Kasumi-1 (cell line): ENCODE results near the gene CST3.
"Not testable (repeated sequence)": the region's sequence is repeated elsewhere in the genome, so short reads cannot be mapped to it uniquely, and the experiment has no call there.

Experiments used
- DNase-seq, 2 experiments: peaks; one replicate each; lab custom pipeline; 2025; lab: John Stamatoyannopoulos, UW

The CST3 gene

DNA sequence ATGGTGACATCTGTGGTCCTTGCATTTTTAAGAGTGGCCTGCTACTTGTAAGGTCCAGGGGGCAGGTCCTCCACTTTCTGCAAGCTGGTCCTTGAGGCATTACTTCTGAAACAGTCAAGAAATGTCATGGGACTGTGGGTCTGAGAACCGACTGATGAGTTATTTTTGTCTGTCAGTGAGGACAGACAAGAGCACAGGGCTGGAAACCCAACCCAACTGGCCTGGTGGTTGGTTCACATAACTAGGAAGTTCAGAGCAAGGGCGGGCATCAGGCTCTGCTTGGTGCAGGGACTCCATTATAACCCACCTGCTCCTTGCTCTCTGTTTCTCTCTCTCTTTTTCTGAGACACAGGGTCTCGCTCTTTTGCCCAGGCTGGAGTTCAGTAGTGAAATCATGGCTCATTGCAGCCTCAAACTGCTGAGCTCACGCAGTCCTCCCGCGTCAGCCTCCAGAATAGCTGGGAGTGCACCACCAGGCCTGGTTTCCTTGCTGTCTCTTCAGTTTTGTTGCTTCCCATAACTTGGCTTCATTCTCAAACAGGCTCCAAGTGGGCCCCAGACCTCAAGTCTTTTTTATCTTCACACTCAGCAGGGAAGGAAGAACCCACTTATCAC lies 9.2 kb downstream of the CST3 start:
- DNase-seq: no peak

GRCh38 chr20:23627501-23627900 lies 10.3 kb downstream of the CST3 start:
- DNase-seq: no peak

- DNase-seq: no peak
These were observed 11.6 kb downstream of the CST3 start for GRCh38 chr20:23626040-23626620.

- no peak for DNase-seq
These were observed 12.4 kb downstream of the CST3 start for GRCh38 chr20:23625236-23625964.

DNA sequence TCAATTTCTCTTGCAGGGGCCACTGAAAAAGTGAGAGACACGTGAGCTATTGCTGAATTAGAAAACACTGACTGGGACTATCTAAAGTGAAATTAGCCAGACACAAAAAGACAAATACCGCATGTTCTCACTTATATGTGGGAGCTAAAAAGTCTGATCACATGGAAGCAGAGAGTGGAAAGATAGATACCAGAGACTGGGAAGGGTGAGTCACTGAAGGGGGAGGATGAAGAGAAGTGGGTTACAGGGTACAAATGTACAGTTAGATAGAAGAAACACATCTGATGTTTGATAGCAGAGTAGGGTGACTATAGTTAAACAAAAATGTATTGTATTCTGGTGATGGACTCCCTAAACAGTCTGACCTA lies 13.4 kb downstream of the CST3 start:
- no peak for DNase-seq

- no peak for DNase-seq
These were observed 14.0 kb downstream of the CST3 start for GRCh38 chr20:23623666-23624323.

GRCh38 chr20:23622839-23623343 lies 14.9 kb downstream of the CST3 start:
- no peak for DNase-seq

DNA sequence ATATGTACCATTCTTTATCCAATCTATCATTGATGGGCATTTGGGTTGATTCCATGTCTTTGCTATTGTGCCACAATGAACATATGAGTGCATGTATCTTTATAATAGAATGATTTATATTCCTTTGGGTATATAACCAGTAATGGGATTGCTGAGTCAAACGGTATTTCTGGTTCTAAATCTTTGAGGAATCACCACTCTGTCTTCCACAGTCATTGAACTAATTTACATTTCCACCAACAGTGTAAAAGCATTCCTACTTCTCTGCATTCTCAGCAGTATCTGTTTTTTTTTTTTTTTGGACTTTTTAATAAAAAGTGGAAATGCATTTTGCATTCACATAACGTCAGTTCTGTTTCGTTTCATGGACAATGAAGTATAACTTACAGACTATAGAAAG lies 15.4 kb downstream of the CST3 start:
- DNase-seq: not testable (repeated sequence)

- not testable (repeated sequence) for DNase-seq
These were observed 16.9 kb downstream of the CST3 start for GRCh38 chr20:23620670-23621386.

- no peak for DNase-seq
These were observed 23.6 kb downstream of the CST3 start for GRCh38 chr20:23614163-23614562.

DNA sequence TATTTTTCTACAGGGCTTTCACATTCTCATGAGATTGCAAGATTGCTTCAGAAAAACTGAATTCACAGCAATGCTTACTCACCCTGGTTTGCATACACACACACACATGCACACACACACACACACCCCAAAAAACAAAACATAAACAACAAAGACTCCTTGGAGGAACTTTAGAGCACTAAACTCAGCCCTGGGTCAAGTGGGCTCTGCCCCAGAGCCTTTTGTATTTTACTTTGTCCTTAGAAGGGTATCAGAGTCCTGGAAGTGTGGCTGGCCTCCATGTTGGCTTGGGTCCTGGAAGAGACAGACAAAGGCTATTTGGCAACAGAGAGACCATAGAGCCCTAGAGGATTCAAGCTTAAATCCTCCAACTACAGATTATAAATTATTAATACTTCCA lies 24.1 kb downstream of the CST3 start:
- no peak for DNase-seq

GRCh38 chr20:23612396-23612795 lies 25.4 kb downstream of the CST3 start:
- no peak for DNase-seq

DNA sequence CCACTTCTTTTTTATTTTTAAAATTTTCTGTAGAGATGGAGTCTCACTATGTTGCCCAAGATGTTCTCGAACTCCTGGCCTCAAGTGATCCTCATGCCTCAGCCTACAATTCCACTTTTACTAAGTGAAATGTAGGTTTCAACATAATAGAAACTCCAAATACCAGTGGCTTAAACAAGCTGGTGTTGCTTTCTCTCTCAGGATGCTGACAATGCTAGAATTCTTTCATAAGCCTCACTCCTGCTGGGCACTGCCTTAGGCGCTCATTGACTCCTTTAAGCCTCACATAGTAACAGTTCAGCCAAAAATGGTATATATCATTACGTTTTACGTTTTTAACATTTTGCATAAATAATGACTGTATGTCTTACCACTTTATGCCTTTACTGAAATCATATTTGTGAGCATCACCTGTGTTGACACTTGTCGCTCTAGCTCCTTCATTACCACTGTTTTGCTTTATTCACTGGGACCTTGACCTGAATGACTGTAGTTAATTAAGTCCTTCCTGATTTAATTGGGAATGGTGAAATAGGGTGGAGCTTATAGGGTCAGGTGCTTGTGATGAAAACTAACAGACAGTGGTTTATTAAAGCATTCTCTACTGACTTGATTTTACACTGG lies 28.2 kb downstream of the CST3 start:
- DNase-seq: no peak

- DNase-seq: no peak
These were observed 29.4 kb downstream of the CST3 start for GRCh38 chr20:23608251-23608846.

DNA sequence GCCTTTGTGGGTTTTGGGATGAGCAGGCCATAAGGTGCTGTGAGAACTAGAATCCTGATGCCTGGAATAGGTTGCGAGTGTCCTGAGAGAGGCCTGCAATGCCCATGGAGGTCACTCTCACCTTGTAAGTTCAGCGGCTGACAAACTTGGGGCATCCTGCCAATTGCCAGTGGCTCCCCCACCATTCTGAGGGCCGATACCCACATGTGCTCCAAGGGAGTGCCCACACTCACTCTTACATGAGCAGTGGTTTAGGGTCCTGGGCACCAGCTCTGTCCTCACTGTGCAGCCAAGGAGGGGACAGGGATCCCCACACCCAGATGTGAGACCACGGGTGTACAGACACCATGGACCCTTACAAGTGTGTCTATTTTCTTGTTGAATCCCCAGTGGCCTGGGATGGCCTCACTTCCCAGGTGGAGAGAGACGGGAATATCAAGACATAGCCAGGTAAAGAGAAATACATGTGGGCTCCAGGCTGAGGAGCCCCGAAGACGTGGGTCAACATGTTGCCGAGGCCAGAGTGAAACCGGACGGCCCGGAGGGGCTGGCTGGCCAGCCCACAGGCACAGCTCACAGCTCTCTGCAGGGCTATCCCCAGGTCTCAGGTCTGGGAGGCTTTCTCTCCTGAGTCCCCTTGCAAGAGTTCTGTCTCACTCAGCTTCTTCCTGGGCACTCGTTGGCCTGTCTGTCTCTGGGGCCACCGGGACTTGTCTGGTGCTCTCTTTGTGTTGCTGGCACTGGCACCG lies 30.1 kb downstream of the CST3 start:
- DNase-seq: no peak

- DNase-seq: peak; percentile 31 to 53
These were observed 31.1 kb downstream of the CST3 start for GRCh38 chr20:23606652-23607049.

DNA sequence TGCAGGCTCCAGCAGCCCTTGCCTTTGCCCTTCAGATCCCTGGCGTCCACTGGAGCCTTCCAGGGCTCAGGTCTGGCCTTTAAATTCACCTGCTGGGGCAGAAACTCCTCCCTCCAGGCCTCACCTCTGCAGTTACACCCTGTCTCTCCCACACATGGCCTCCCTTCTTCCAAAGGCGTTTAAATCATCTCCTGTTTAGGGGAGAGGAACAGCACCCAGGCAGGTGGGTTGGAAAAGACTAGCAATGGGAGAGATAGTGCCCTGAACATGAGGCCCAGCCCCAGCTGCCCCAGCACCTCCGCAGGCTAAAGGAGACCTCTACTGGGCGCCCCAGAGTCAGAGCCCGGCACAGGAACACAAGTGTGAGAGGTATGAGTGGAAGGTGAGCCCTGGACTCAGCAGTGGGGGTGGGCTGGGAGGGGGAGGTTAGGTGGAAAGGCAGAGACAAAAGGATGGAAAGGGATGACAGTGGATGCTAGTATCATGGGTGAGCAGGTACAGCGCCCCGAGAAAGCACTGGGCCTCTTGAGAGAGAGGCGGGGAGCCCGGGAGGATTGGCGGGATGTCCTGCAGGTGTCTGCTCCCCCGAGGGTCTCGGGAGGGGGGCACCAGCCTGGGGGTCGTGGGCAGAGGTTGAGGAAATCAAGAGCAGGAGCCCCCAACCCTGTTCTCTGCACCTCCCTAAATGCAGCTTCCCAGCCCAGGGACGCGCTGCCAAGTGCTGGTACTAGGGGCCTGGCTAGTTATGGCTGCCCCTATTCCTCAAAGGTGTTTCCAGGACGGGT lies 31.7 kb downstream of the CST3 start, which contains the start of gene CST9:
Gene CST9, minus strand, starts transcription at position 51 of the 785 bp plus-strand sequence. CDS start 53 bp downstream, outside the sequence.
- no peak for DNase-seq

DNA sequence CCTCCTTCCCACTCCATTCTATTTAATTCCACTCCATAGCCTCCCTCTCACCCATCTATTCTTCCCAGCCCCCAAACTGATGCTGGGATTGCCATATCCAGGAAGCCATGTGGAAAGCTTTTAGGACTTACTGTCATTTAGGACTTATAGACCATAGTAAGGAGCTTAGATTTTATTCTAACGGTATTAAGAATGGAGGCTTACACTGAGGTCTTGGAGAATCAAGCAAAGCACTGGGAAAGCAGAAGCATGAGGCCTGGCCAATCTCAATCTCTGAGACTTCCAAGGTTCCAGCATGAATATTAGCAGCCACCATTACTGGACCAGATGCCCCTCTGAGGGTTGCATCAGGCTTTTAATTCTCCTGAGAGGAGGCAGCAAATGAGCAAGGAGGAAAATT lies 33.4 kb downstream of the CST3 start:
- DNase-seq: no peak

GRCh38 chr20:23603321-23603720 lies 34.4 kb downstream of the CST3 start:
- no peak for DNase-seq

- no peak for DNase-seq
These were observed 35.1 kb downstream of the CST3 start for GRCh38 chr20:23602699-23603098.
